ENCODE results near the gene NDUFS1. TPM values are rescaled to one million over a fixed set of nuclear protein-coding genes. Genes with fewer than 3 reads are reported as not detected.

The NDUFS1 gene
- total RNA-seq, 1 donor from 2014 or later = 16.4 TPM

GRCh38 chr2:206092297-206092696 lies 66.9 kb downstream of the NDUFS1 start:
- Histone ChIP-seq H3K4me3 (no peak overlapping the region), H3K9me3 (no peaks in the 10 kb centered on the region), H3K4me1 (peaks cover 0 to 7% of the 10 kb centered on the region in 2 donors), H3K27me3 (no peaks in the 10 kb centered on the region), H3K36me3 (peaks cover 0 to 9% of the 10 kb centered on the region in 2 donors), H3K27ac (no peak overlapping the region)
- no peak for DNase-seq (ENCODE audit: low spot score in 2 of 2)
- TF ChIP-seq CTCF (IDR thresholded peaks at IDR 0.05) = no peak
- intact Hi-C loops (cut with DNase I) = no loop called here

- intact Hi-C loops (cut with DNase I) = loop anchor here (10.0 kb wide), 1 partner anchor 187 kb away; the partner anchor contains the start of gene ZDBF2
- DNase-seq (ENCODE audit: low spot score in 2 of 2) = no peak
- no peaks in the 10 kb centered on the region for H3K27me3 ChIP-seq
- TF ChIP-seq CTCF (IDR thresholded peaks at IDR 0.05) = no peak
- peaks cover 0 to 17% of the 10 kb centered on the region in 2 donors for H3K4me1 ChIP-seq
- peaks cover 0 to 7% of the 10 kb centered on the region in 2 donors for H3K36me3 ChIP-seq
- no peak overlapping the region for H3K4me3 ChIP-seq
- peak overlapping the region; percentile 19 to 98 for H3K27ac ChIP-seq
- no peaks in the 10 kb centered on the region for H3K9me3 ChIP-seq
Observed at GRCh38 chr2:206088248-206088647, 71.0 kb downstream of the NDUFS1 start.

GRCh38 chr2:206086716-206087350 lies 72.4 kb downstream of the NDUFS1 start:
- TF ChIP-seq CTCF (IDR thresholded peaks at IDR 0.05) = no peak
- Histone ChIP-seq H3K27ac (peak overlapping the region; percentile 98 to 99), H3K4me3 (peak overlapping the region; percentile 88 to 98), H3K27me3 (no peaks in the 10 kb centered on the region), H3K36me3 (peaks cover 0 to 5% of the 10 kb centered on the region in 2 donors), H3K4me1 (peaks cover 0 to 17% of the 10 kb centered on the region in 2 donors), H3K9me3 (no peaks in the 10 kb centered on the region)
- intact Hi-C loops (cut with DNase I) = loop anchor here (1.0 to 10.0 kb wide), 2 partner anchors 72 to 188 kb away; partner anchors contain the start of genes EEF1B2, NDUFS1 and ZDBF2
- DNase-seq (ENCODE audit: low spot score in 2 of 2) = no peak

- TF ChIP-seq CTCF (IDR thresholded peaks at IDR 0.05) = peak; percentile 46 to 61 (median 57)
- DNase-seq (ENCODE audit: low spot score in 2 of 2) = peak; percentile 27 to 87
- intact Hi-C loops (cut with DNase I) = loop anchor here (1.0 to 10.0 kb wide), 2 partner anchors 73 to 189 kb away; partner anchors contain the start of genes EEF1B2, NDUFS1 and ZDBF2
Observed at GRCh38 chr2:206085742-206086445, 73.3 kb downstream of the NDUFS1 start, which contains the start of gene INO80D. TSS of gene INO80D (minus strand) at chr2:206086174. CDS start at chr2:206063016, 23,158 bp downstream.

GRCh38 chr2:206084870-206085741 lies 74.1 kb downstream of the NDUFS1 start:
- peak in 1 of 2 donors; percentile 67 for DNase-seq (ENCODE audit: low spot score in 2 of 2)
- H3K4me1 ChIP-seq = peaks cover 0 to 17% of the 10 kb centered on the region in 2 donors
- TF ChIP-seq CTCF (IDR thresholded peaks at IDR 0.05) = no peak
- H3K36me3 ChIP-seq = peaks cover 0 to under 1% of the 10 kb centered on the region in 2 donors
- H3K27me3 ChIP-seq = no peaks in the 10 kb centered on the region
- H3K9me3 ChIP-seq = no peaks in the 10 kb centered on the region
- intact Hi-C loops (cut with DNase I) = loop anchor here (10.0 kb wide), 1 partner anchor 190 kb away; the partner anchor contains the start of gene ZDBF2
- peak overlapping the region; percentile 88 to 98 for H3K4me3 ChIP-seq
- peak overlapping the region; percentile 98 to 99 for H3K27ac ChIP-seq

More at GRCh38 chr2:206085742-206086445, 73.3 kb downstream of the NDUFS1 start, which contains the start of gene INO80D:
- H3K4me1 ChIP-seq = peaks cover 0 to 17% of the 10 kb centered on the region in 2 donors
- H3K36me3 ChIP-seq = peaks cover 0 to 5% of the 10 kb centered on the region in 2 donors
- no peaks in the 10 kb centered on the region for H3K9me3 ChIP-seq
- peak within 1 kb of the TSS; percentile 88 to 98 for H3K4me3 ChIP-seq
- H3K27ac ChIP-seq = peak within 1 kb of the TSS; percentile 98 to 99
- H3K27me3 ChIP-seq = no peaks in the 10 kb centered on the region
